HEK293 (cell line): Measurements from ENCODE around the gene KRT17.
"Not testable (repeated sequence)": the region's sequence is repeated elsewhere in the genome, so short reads cannot be mapped to it uniquely, and the experiment has no call there.

Experiments used
- CTCF ChIA-PET: fragments of 350-600 bp; formaldehyde crosslinking; extraction: SDS; loops from one replicate; lab custom pipeline; 2021; ENCODE audit warnings: antibody characterized with exemption; lab: Yijun Ruan, JAX
- POLR2A ChIA-PET: fragments of 300-600 bp; formaldehyde crosslinking; extraction: SDS; loops from one replicate; lab custom pipeline; 2020; ENCODE audit warnings: antibody characterized with exemption, inconsistent platforms; lab: Yijun Ruan, JAX
- H3K27ac ChIP-seq: fragments of 200-500 bp; sonication (Bioruptor generic); 2 replicates; pipeline ENCODE4 v1.5.1; 2014; ENCODE audit warnings: low read depth, low read length, control low read depth, inconsistent platforms; ENCODE audit errors: extremely low read depth
- H3K36me3 ChIP-seq, 2 experiments: fragments of 200-500 bp in 1 of 2; sonication (Bioruptor generic) in 1 of 2; 1 replicate in 1 of 2; 2 replicates in 1 of 2; pipeline ENCODE4 v1.5.1; 2014 to 2017; ENCODE audit warnings: inconsistent platforms in 2 of 2, low read length in 2 of 2; ENCODE audit not compliant: control insufficient read depth in 2 of 2, insufficient read depth in 1 of 2
- H3K4me1 ChIP-seq: fragments of 200-500 bp; sonication (Bioruptor generic); 2 replicates; pipeline ENCODE4 v1.5.1; 2014; ENCODE audit warnings: mild to moderate bottlenecking, low read length, inconsistent platforms; ENCODE audit not compliant: control insufficient read depth, insufficient read depth
- H3K4me3 ChIP-seq: 2 replicates; pipeline ENCODE4 v1.5.1; 2011; ENCODE audit warnings: low read depth, mild to moderate bottlenecking, control low read depth, low read length, moderate library complexity
- H3K9me3 ChIP-seq: fragments of 200-500 bp; sonication (Bioruptor generic); 2 replicates; pipeline ENCODE4 v1.5.1; 2014; ENCODE audit warnings: low read depth, low read length, inconsistent platforms; ENCODE audit not compliant: control insufficient read depth, insufficient read depth
- MEIS1 ChIP-seq: sonication (generic); formaldehyde crosslinking; IDR thresholded peaks from 2 replicates; pipeline ENCODE4 v1.8.1; 2022; ENCODE audit warnings: missing genetic modification reagents, mild to moderate bottlenecking, borderline replicate concordance
- MYNN ChIP-seq: fragments of 450-650 bp; formaldehyde crosslinking; IDR thresholded peaks from 2 replicates; pipeline ENCODE4 v1.5.1; 2016; ENCODE audit warnings: missing biosample characterization, missing genetic modification characterization, borderline replicate concordance
- MZF1 ChIP-seq: fragments of 450-650 bp; formaldehyde crosslinking; IDR thresholded peaks from 2 replicates; pipeline ENCODE4 v1.5.1; 2017; ENCODE audit warnings: missing biosample characterization, missing genetic modification characterization, borderline replicate concordance
- RBAK ChIP-seq: fragments of 450-650 bp; formaldehyde crosslinking; IDR thresholded peaks from 2 replicates; pipeline ENCODE4 v1.5.1; 2016; ENCODE audit warnings: missing biosample characterization, missing genetic modification characterization
- ZNF155 ChIP-seq: fragments of 450-650 bp; formaldehyde crosslinking; IDR thresholded peaks from 2 replicates; pipeline ENCODE4 v1.5.1; 2016; ENCODE audit warnings: missing biosample characterization, missing genetic modification characterization
- ZNF341 ChIP-seq: fragments of 450-650 bp; formaldehyde crosslinking; IDR thresholded peaks from 2 replicates; pipeline ENCODE4; 2016; ENCODE audit warnings: low read depth, missing biosample characterization, missing genetic modification characterization
- ZNF354C ChIP-seq: fragments of 450-650 bp; formaldehyde crosslinking; IDR thresholded peaks from 2 replicates; pipeline ENCODE4 v1.5.1; 2016; ENCODE audit warnings: missing biosample characterization, missing genetic modification characterization, low read depth, borderline replicate concordance
- ZNF394 ChIP-seq: fragments of 450-650 bp; formaldehyde crosslinking; IDR thresholded peaks from 2 replicates; pipeline ENCODE4 v1.5.1; 2016; ENCODE audit warnings: missing biosample characterization, missing genetic modification characterization, mild to moderate bottlenecking, moderate library complexity, borderline replicate concordance
- ZNF521 ChIP-seq: fragments of 450-650 bp; formaldehyde crosslinking; IDR thresholded peaks from 2 replicates; pipeline ENCODE4 v1.5.1; 2017; ENCODE audit warnings: missing biosample characterization, mild to moderate bottlenecking, missing genetic modification characterization
- ZNF561 ChIP-seq: fragments of 450-650 bp; IDR thresholded peaks from 2 replicates; pipeline ENCODE4 v1.5.1; 2018; ENCODE audit warnings: missing biosample characterization, missing genetic modification characterization, borderline replicate concordance
- ZNF596 ChIP-seq: fragments of 450-650 bp; IDR thresholded peaks from 2 replicates; pipeline ENCODE4 v1.5.0; 2018; ENCODE audit warnings: missing biosample characterization, mild to moderate bottlenecking, missing genetic modification characterization, moderate library complexity
- TF ChIP-seq, protein P1 (sequence below): fragments of 450-650 bp; formaldehyde crosslinking; IDR thresholded peaks from 2 replicates; pipeline ENCODE4 v1.5.1; 2016; ENCODE audit warnings: missing biosample characterization, missing genetic modification characterization
- TF ChIP-seq, protein P2 (sequence below): fragments of 450-650 bp; formaldehyde crosslinking; IDR thresholded peaks from 2 replicates; pipeline ENCODE4 v1.5.1; 2016; ENCODE audit warnings: missing biosample characterization, missing genetic modification characterization

Gene KRT17

DNA sequence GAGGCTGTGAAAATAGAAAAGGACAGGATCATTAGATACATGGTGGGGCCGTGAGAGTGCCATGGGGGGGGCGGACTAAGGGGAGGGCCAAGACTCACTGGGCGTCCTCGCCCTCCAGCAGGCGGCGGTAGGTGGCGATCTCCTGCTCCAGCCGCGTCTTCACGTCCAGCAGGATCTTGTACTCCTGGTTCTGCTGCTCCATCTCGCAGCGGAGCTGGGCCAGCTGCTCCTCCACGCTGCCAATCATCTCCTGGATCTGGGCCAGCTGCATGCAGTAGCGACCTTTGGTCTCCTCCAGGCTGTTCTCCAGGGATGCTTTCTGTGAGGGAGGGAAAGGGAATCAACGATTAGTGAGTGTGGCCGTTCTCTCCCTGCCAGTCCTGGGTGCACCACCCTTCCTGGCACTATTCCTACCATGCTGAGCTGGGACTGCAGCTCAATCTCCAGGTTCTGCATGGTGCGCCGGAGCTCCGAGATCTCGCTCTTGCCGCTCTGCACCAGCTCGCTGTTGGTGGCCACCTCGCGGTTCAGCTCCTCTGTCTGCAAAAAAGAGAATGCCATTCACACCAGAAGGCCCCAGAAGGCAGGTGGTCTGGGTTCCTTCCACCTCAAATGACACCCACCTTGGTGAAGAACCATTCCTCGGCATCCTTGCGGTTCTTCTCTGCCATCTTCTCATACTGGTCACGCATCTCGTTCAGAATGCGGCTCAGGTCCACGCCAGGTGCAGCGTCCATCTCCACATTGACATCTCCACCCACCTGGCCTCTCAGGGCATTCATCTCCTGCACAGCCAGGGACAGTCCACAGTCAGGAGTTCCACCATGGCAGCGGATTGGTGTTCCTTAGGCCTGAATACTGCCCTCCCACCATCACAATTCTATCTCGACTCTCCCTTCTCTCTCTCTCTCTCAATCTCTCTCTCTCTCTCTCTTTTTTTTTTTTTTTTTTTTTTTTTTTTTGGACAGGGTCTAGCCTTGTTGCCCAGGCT, 40.9 kb downstream of the KRT17 start:
- no peak for TF ChIP-seq MYNN (tag by site-specific recombination)
- no peak for TF ChIP-seq ZNF561 (tag by site-specific recombination)
- no peak for TF ChIP-seq MEIS1 (CRISPR knock-in tag)
- no peak for TF ChIP-seq ZNF354C (tag by site-specific recombination)
- TF ChIP-seq MZF1 (tag by site-specific recombination): no peak
- no peak for TF ChIP-seq ZNF155 (tag by site-specific recombination)
- TF ChIP-seq ZNF596 (tag by site-specific recombination): peak; percentile 67; the same call in 1 of the 2 replicates
- TF ChIP-seq, protein P1, sequence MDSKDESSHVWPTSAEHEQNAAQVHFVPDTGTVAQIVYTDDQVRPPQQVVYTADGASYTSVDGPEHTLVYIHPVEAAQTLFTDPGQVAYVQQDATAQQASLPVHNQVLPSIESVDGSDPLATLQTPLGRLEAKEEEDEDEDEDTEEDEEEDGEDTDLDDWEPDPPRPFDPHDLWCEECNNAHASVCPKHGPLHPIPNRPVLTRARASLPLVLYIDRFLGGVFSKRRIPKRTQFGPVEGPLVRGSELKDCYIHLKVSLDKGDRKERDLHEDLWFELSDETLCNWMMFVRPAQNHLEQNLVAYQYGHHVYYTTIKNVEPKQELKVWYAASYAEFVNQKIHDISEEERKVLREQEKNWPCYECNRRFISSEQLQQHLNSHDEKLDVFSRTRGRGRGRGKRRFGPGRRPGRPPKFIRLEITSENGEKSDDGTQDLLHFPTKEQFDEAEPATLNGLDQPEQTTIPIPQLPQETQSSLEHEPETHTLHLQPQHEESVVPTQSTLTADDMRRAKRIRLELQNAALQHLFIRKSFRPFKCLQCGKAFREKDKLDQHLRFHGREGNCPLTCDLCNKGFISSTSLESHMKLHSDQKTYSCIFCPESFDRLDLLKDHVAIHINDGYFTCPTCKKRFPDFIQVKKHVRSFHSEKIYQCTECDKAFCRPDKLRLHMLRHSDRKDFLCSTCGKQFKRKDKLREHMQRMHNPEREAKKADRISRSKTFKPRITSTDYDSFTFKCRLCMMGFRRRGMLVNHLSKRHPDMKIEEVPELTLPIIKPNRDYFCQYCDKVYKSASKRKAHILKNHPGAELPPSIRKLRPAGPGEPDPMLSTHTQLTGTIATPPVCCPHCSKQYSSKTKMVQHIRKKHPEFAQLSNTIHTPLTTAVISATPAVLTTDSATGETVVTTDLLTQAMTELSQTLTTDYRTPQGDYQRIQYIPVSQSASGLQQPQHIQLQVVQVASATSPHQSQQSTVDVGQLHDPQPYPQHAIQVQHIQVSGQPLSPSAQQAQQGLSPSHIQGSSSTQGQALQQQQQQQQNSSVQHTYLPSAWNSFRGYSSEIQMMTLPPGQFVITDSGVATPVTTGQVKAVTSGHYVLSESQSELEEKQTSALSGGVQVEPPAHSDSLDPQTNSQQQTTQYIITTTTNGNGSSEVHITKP (tag by site-specific recombination): no peak
- TF ChIP-seq ZNF521 (tag by site-specific recombination): no peak
- no peak for TF ChIP-seq ZNF341 (tag by site-specific recombination)
- TF ChIP-seq ZNF394: peak; percentile 35; the same call in 1 of the 2 replicates
- TF ChIP-seq RBAK: no peak
- TF ChIP-seq, all 188 proteins: peak for 2
- no peak overlapping the region for H3K27ac ChIP-seq
- no peak overlapping the region for H3K4me3 ChIP-seq
- no peaks in the 10 kb centered on the region for H3K36me3 ChIP-seq
- ChIA-PET CTCF (interaction anchor here (1.6 to 3.2 kb wide), 4 partner anchors 12 to 79 kb away, joined by 6 to 40 read pairs (median 9); no protein-coding TSS in a partner anchor), POLR2A (no interaction called here)
- H3K4me1 ChIP-seq: no peaks in the 10 kb centered on the region; the same call in 1 of the 2 replicates
- H3K9me3 ChIP-seq: no peaks in the 10 kb centered on the region

DNA sequence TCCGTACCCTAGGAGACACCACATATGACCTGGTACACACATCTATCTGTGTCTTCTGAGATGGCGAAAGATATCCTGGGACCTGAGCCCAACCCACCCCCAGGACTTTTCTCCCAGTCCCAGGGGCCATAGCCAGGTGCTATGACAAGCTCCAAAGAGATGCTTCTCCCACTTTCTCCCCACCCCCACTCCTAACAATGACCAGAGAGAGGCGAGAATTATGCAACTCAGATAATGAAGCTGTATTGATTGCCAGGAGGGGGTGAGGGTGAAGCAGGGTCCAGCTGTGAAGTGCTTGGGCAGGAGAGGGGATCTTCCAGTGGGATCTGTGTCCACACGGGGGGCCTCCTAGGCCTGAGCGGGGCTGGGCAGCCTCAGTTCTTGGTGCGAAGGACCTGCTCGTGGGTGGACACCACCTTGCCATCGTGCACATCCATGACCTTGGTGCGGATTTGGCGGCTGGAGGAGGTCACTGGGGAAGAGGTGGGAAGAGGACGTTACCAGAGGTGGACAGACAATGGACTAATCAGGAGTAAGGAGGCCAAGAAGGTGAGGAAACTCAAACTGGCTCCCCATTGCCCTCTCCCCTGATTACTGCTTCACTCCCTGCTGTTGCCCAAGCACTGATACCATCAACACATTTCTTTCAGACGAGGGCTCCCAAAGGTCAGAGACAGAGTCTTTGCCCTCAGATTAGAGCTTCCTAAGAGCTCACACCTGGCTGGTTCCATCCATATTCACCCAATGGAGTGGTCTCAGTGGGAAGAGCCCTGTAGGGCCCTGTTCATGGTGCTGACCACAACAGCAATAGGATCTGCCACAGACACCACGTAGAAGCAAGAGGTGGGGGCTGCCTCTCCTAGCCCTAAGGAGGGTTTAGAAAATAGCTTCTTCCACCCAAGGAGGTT, 42.1 kb downstream of the KRT17 start:
- H3K9me3 ChIP-seq, H3K36me3 ChIP-seq, H3K27ac ChIP-seq, POLR2A ChIA-PET, H3K4me1 ChIP-seq, H3K4me3 ChIP-seq: not testable (repeated sequence)
- TF ChIP-seq, protein P2, sequence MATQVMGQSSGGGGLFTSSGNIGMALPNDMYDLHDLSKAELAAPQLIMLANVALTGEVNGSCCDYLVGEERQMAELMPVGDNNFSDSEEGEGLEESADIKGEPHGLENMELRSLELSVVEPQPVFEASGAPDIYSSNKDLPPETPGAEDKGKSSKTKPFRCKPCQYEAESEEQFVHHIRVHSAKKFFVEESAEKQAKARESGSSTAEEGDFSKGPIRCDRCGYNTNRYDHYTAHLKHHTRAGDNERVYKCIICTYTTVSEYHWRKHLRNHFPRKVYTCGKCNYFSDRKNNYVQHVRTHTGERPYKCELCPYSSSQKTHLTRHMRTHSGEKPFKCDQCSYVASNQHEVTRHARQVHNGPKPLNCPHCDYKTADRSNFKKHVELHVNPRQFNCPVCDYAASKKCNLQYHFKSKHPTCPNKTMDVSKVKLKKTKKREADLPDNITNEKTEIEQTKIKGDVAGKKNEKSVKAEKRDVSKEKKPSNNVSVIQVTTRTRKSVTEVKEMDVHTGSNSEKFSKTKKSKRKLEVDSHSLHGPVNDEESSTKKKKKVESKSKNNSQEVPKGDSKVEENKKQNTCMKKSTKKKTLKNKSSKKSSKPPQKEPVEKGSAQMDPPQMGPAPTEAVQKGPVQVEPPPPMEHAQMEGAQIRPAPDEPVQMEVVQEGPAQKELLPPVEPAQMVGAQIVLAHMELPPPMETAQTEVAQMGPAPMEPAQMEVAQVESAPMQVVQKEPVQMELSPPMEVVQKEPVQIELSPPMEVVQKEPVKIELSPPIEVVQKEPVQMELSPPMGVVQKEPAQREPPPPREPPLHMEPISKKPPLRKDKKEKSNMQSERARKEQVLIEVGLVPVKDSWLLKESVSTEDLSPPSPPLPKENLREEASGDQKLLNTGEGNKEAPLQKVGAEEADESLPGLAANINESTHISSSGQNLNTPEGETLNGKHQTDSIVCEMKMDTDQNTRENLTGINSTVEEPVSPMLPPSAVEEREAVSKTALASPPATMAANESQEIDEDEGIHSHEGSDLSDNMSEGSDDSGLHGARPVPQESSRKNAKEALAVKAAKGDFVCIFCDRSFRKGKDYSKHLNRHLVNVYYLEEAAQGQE: peak; percentile 52
- CTCF ChIA-PET: interaction anchor here (0.7 to 3.2 kb wide), 6 partner anchors 13 to 770 kb away, joined by 3 to 40 read pairs (median 5); no protein-coding TSS in a partner anchor
